ENCODE measurements around the gene SOCS7.

Gene SOCS7

DNA sequence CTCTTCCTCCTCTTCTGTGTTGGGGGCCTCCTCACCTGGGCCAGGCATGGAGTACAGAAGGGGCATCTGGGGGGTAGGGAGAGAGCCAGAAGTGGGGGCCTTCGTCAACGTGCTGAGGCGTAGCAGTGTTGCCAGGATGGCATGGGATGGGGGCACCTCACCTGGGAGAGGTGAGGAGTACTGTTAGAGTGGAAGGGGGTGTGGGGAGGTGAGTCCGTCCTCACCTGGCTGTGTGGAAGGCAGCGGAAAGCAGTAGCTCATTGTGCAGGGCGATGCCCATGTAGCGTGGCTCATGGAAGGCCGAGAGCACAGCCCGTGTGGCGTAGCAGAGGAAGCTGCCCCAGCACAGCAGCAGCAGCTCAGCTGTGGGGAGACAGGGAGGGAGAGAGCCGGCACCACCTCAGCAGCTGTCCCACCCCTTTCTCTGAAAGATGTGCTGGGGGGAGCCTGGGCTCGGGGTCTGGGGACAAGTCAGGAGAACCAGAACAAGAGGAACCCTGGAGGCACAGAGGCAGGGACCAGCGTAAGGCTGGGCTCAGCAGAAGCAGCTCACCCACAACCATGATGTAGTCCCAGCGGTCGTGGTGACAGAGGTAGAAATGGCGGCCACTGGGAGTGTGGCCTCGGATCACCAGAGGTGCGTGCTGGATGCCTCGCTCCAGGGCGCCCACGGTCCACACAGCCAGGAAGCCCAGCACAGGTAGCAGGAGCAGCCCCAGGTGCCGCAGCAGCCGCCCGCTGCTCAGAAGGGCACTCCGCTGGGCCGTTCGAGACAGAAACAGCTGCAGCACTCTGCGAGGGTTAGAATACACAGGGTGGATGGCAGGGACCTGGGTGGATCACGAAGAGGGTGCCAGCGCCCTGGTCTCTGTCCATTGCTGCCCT is 16.9 kb upstream of the SOCS7 start:
- FAIRE-seq: no peak
- DNase-seq (ENCODE audit: extremely low spot score, insufficient read length, low read depth): no peak

DNA sequence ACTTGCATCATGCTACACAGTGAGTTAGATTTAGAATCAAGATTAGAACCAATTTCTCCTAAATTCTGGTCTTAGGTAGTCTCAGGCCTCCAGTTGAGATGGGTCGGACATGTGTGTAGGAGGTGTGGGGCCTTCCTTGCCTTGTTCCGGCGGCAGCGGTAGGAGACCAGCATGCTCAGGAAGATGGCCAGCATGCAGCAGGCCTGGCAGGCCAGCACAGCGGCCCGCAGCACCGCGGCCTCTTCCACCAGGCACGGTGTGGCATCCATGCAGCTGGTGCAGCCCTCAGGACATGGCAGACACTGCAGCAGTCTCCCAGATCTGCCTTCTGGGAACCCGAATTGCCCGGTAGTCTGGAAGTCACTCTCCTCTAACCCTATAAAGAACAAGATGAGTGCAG is 14.8 kb upstream of the SOCS7 start:
- no peak for DNase-seq (ENCODE audit: extremely low spot score, insufficient read length, low read depth)
- no peak for FAIRE-seq

DNA sequence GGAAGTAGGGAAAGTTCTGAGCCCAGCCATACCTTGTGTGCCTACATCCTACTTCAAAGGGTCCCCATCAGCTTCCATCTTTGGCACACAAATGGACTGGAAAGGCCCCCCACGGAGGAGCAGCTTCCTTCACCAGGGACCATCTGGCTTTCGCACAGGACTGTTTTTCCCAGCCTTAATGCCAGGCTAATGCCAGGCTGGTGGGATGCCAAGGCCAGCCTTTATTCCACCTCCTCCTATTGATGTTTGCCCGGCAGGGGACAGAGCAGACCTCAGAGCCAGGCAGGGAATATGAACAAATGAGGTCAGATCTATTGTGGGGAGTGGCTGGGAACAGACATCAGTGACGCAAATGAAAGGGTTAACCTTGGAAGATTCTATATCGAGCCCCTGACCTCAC is 13.6 kb upstream of the SOCS7 start:
- DNase-seq (ENCODE audit: extremely low spot score, insufficient read length, low read depth) (no peak), FAIRE-seq (no peak)

DNA sequence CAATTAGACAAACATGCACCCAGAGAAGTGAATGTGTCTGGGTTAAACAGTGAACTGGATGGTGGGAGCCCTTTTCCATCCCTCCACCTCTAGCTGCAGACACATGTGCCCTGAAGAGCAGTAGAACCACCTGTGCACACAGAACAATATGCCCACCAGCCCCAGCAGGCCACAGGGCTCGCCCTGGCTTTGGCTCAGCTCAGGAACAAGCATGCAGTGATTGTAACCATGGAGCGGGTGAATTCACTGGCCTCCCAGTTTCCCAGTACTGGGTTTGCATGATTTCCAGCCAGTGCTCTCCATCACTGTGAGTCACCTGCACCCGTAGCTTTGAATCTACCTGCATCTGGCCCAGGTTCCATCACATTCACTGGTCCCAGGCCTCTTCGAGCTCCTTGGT is 13.1 kb upstream of the SOCS7 start:
- no peak for FAIRE-seq
- no peak for DNase-seq (ENCODE audit: extremely low spot score, insufficient read length, low read depth)

DNA sequence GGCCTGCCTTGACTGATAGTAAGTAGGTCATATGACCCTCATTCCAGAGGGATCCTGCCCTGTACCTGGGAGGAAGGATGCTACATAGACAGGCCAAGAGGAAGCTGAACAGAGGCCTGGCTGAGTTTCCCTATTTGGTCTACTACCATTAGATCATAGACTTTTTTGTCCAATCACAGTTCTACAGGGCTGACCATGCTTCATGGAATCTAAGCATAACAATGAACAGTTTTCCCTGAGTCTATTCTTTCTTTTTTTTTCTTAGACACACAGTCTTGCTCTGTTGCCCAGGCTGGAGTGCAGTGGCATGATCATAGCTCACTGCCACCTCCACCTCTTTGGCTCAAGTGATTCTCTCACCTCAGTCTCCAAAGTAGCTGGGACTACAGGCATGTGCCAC is 11.8 kb upstream of the SOCS7 start:
- DNase-seq (ENCODE audit: extremely low spot score, insufficient read length, low read depth) (no peak), FAIRE-seq (no peak)

DNA sequence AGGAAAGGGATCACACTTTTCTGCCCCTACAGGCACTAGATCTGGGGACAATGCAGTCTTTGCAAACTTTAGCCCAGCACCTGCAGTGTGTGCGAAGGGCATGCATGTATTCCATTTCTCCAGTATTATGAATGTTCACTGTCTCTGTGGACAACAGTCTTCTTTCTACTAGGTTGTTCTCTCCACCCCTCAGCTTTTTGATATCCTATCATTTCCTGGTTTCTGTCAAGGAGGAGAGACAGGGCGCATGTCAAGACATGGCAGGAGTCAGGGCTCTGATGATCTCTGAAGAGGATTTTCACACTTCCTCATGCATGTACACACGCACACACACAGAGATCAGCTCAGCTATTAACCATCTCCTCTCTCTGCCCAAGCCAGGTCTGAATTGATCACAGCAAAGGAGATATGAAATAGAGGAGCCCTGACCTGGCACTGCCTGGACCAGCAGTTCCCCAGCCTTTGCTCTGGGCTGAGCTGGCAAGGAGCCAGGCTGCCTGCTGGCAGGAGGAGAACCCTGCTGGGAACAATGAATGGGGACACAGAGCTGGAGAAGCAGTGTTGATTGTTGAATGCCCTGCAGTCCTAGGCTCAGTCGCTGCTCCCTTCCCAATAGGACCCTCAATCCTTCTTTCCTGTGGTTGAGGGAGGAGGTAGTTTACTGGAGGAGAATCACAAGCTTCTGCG is 10.5 kb upstream of the SOCS7 start:
- DNase-seq (ENCODE audit: extremely low spot score, insufficient read length, low read depth) (no peak), FAIRE-seq (no peak)

DNA sequence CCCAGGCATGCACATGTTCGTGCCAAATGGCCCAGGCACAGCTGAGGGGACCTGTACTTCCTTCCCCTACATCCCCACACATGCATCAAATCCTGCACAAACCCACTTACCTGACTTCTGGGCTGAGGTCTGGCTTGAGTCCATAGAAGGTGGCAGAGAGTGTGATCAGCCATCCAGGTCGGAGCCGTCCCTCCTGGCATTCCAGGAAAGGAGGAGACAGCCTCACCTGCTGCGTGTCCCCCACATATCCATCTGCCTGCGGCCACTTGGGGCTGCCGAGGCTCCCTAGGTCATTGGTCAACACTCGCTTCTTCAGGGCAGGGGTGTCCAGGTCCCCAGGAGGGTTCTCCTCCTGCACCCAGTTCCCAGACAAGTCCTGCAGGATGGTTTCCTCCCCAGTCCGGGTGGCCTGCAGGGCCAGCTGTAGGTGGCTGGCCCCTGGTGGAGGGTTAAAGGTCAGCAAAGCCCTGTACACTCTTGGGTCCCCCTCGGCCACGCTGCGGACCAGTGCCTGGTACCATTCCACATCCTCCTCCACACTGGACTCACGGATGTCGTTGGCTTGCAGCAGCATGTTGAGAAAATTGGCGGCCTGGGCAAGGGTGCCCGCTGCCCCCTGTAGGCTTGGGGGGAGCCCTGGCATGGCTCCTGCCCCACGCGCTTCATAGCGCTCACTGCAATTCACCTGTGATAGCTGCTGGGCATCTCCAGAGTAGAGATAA is 8.6 kb upstream of the SOCS7 start:
- FAIRE-seq: no peak

DNA sequence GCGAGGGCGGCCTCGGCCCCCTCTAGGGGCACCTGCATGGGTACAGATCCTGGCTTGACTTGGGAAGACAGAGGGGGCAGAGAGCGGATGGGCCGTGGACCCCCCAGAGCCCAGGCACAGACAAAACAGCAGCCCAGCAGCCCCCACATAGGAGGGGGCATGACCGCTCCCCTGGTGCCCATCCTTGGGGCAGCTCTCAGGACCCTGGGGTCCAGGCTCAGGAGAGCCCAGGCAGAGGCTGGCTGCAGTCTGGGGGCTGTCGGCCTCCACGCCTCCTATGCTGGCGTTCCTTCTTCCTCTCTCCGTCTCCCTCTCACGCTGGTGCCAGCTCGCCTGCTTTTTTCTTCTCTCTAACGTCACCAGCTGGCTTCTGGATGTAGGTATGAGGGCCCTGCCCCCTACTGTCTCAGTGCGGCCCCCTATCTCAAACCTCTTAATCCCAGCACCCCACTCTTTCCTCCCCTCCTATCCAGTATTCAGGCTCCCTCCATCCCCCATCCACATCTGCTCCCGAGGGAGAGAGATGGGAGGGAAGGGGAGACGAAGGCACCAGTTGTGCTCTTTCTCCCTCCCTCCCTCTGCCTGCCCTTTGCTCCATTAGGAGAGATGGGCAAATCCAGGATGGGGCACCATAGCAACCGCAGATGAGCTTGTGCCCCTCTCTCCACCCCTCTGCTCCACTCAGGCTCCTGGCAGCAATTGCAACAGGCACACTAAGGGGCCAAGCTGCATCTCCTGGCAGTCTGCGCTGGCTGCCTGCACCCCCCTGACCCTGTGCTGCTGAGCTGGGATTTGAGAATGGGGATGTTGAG is 7.8 kb upstream of the SOCS7 start, which contains the start of gene GPR179:
TSS of gene GPR179 (minus strand) at position 349 of the 812 bp plus-strand sequence. CDS start at position 182, 167 bp downstream.
- no peak for FAIRE-seq
- no peak for DNase-seq (ENCODE audit: extremely low spot score, insufficient read length, low read depth)

More for the DNA sequence above, 8.6 kb upstream of the SOCS7 start:
- DNase-seq (ENCODE audit: extremely low spot score, insufficient read length, low read depth): no peak

DNA sequence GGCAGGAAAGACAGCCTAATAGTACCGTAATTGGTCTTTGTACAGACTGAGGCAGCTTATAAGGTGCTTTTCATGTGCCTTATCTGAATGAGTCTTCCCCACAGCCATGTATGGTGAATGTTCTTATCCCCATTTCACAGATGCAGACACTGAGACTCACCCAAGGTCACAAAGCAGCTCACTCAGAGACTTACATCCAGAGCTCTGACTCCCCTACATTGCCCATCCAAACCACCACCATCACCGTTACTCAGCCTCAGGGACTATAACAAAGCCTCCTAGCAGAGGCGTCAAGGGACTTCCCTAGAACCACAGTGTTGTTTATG is 7.3 kb upstream of the SOCS7 start:
- no peak for FAIRE-seq
- no peak for DNase-seq (ENCODE audit: extremely low spot score, insufficient read length, low read depth)

DNA sequence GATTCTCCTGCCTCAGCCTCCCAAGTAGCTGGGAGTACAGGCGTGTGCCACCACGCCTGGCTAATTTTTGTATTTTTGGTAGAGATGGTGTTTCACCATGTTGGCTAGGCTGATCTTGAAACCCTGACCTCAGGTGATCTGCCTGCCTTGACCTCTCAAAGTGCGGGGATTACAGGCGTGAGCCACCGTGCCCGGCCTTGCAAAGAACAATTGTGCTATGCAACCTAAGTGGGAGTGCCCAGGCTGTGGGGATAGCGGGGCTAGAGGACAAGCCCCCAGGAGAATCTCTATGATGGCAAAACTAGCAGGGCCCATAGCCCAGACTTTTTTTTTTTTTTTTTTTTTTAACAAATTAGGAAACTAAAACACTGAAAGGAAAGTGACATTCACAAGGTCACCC is 5.9 kb upstream of the SOCS7 start:
- no peak for FAIRE-seq
- no peak for DNase-seq (ENCODE audit: extremely low spot score, insufficient read length, low read depth)

DNA sequence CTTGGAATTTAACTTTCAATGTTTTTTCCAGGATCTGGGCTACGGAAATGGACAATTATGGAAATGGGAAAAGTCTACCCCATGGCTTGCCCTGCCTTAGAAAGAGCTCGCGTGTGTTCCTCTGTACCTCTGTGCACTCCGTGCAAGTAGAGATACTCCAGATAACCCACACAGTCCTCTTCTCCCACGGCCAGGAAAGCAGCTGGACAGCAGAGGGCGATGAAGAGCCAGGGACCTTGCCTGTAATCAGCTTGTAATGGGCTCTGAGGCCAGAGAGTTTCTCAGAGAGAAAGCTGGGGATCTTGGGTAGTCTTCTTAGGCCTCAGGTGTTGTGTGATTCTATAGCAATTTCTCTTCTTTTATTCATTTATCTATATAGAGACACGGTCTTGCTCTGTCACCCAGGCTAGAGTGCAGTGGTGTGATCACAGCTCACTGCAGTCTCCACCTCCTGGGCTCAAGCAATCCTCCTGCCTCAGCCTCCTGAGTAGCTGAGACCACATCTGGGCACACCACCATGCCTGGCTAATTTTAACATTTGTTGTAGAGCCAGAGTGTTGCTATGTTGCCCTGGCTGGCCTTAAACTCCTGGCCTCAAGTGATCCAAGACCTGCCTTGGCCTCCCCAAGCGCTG is 2.4 kb upstream of the SOCS7 start:
- DNase-seq (ENCODE audit: extremely low spot score, insufficient read length, low read depth) (no peak), FAIRE-seq (no peak)

DNA sequence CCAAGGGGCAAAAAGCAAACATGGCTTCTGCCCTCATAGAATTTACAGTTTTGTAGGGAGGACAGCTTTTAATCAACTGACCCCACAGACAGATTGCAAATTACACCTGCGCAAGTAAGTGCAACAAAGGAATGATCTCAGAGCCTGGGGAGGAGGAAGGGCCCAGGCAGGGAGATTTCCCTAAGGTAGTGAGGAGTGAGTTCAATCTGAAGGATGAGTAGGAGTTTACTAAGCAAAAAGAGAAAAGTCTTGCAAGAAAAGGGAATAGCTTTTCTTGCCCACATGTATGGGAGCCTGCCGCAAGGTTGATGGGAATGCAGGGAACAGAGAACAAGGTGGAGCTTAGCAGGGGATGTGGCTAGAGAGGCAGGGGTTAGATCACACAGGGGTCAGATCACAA is 1.6 kb upstream of the SOCS7 start:
- no peak for DNase-seq (ENCODE audit: extremely low spot score, insufficient read length, low read depth)
- no peak for FAIRE-seq

DNA sequence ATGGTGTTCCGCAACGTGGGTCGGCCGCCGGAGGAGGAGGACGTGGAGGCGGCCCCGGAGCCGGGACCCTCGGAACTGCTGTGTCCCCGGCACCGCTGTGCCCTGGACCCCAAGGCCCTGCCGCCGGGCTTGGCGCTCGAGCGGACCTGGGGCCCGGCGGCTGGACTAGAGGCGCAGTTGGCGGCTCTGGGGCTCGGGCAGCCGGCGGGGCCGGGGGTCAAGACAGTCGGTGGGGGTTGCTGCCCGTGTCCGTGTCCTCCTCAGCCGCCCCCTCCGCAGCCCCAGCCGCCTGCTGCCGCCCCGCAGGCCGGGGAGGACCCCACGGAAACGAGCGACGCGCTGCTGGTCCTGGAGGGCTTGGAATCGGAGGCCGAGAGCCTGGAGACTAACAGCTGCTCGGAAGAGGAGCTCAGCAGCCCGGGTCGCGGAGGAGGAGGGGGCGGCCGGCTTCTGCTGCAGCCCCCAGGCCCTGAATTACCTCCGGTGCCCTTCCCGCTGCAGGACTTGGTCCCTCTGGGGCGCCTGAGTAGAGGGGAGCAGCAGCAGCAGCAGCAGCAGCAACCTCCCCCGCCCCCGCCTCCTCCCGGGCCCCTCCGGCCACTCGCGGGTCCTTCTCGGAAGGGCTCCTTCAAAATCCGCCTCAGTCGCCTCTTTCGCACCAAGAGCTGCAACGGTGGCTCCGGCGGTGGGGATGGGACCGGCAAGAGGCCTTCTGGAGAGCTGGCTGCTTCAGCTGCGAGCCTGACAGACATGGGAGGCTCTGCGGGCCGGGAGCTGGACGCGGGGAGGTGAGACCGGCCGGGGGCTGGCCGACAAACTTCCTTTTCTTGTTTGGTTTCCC is 821 bp downstream of the SOCS7 start:
- FAIRE-seq (no peak), DNase-seq (ENCODE audit: extremely low spot score, insufficient read length, low read depth) (peak; percentile 8)

DNA sequence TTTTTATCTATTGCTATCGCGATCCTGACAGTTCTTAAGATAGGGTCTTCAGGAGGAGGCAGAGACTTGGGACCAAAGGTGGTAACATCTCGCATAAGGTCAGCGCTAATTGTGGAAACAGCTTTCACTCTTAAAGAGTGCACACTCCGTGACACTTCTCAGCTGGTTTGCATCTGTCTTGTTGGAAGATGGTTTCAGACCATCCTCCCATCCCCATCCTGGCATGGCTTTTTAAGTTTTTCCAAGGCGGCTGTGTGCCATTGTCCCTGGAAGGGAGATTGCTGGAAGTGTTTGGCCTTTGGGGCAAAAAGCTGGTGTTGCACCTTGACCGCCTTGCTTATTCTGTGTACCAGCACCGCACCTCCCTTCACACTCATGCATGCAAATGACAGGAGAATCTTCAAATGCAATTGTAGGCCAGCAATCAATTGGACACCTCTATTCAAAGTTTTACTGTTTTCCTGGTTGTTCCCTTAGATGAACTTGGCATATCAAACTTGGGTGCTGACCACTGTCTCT is 1.5 kb downstream of the SOCS7 start:
- no peak for DNase-seq (ENCODE audit: extremely low spot score, insufficient read length, low read depth)
- FAIRE-seq: no peak

DNA sequence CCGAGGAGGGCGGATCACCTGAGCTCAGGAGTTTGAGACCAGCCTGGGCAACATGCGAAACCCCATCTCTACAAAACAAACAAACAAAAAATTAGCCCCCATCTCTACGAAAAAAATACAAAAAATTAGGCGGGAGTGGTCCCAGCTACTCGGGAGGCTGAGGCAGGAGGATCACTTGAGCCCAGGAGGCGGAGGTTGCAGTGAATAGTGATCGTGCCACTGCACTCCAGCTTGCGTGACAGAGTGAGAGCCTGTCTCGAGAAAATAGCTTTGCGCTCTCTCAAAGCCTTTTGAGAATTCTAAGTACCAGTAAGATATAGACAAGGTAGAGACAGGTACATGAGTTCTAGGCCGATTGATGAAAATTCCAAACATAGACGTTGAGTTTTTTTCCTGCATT is 2.0 kb downstream of the SOCS7 start:
- FAIRE-seq (no peak), DNase-seq (ENCODE audit: extremely low spot score, insufficient read length, low read depth) (no peak)

DNA sequence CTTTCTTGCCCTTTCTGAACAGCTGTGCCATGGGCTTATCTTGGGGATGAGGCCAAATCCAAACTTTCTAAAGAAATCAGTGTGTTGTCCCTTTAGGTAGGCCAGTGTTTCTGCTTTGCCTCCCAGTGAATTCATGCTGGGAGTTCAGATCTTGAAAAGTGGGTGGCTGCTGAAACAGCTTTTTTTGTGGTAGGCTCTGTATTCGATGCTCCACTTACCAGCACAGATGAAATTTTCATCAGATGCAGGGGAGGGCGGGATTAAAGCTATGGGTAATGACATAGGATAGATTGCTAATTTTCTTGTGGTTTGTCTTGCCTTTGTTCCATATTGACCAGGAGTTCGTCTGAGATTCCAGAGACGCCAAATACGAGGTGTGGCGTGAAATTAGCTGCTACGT is 2.8 kb downstream of the SOCS7 start:
- no peak for FAIRE-seq
- no peak for DNase-seq (ENCODE audit: extremely low spot score, insufficient read length, low read depth)

DNA sequence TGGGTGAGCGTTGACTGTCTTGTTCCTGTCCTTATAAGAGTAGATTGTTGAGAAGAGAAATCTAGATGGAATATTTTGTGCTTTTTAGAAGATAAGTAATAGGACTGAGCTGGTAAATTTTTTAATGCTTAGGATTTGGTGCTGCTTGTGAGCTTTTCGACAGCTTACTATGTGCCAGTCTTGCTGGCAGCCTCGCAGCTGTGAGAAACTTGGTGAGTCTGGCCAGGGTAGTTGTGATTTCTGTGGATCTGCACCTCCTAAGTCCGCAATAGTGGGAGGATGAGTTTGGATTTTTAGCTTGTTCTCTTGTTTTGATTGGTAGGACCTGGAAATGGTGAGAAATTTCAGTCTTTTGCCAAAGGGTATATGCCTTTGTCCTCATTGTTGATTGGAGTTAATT is 3.6 kb downstream of the SOCS7 start:
- DNase-seq (ENCODE audit: extremely low spot score, insufficient read length, low read depth): no peak
- no peak for FAIRE-seq

DNA sequence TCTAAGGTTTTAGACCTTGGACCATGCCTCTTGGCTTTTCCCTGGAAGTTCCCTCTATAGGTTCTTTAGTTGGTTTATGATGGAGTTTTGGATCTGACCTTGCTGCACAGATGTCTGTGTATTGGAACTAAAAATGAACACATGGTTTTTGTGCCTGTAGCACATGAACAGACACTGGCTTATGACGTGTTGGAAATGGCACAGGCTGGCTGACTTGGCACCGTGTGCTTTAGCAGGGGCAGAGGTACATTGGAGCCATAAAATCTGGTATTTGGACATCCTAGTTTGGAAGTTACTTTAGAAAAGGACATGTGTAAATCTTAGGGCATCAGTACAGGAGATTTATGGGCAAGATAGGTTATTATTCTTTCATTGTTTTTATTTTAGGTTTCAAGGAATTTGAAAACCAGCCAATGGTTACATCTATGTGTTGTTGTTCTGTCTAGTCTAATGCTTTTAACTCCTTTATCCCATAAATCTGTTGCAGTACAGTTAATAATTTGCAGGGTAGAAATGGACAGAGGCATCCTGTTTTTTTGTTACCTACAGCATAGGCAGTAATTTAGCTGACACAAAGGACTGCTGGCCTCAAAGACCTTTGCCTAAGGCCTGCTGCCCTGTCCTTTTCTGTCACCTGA is 6.0 kb downstream of the SOCS7 start:
- DNase-seq (ENCODE audit: extremely low spot score, insufficient read length, low read depth) (no peak), FAIRE-seq (no peak)

All from GM18507 (cell line).